Measurements from ENCODE around the gene SYNDIG1. TPM values are rescaled to one million over a fixed set of nuclear protein-coding genes. Genes with fewer than 3 reads are reported as not detected.

Gene SYNDIG1
- total and polyA plus RNA-seq, 2 experiments from 2014 or later, result 1.7 to 2.4 TPM

DNA sequence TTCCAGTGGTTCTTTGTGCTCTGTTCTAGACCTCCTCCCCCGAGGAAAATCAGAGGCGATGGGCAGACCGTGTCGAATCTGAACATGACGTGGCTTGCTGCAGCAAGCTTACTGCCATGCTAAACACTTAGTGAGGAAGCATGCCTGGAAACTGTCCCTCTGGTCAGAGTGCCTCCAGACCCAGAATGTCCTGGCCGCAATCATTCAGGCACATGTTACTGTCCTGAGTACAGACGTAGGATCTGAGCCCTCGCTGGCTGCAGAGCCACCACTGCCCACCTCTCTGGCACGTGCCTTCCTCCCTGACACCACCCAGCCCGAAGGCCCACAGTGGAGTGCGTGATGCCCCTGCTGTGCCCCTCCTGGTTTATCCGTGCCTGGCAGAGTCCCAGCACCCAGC, 163.6 kb downstream of the SYNDIG1 start:
- TF ChIP-seq, protein P1, sequence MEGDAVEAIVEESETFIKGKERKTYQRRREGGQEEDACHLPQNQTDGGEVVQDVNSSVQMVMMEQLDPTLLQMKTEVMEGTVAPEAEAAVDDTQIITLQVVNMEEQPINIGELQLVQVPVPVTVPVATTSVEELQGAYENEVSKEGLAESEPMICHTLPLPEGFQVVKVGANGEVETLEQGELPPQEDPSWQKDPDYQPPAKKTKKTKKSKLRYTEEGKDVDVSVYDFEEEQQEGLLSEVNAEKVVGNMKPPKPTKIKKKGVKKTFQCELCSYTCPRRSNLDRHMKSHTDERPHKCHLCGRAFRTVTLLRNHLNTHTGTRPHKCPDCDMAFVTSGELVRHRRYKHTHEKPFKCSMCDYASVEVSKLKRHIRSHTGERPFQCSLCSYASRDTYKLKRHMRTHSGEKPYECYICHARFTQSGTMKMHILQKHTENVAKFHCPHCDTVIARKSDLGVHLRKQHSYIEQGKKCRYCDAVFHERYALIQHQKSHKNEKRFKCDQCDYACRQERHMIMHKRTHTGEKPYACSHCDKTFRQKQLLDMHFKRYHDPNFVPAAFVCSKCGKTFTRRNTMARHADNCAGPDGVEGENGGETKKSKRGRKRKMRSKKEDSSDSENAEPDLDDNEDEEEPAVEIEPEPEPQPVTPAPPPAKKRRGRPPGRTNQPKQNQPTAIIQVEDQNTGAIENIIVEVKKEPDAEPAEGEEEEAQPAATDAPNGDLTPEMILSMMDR (IDR thresholded peaks at IDR 0.05; ENCODE audit: low read depth, low read length), result no peak
- Histone ChIP-seq H3K4me3 (no peak overlapping the region), H3K36me3 (no peaks in the 10 kb centered on the region), H3K4me1 (ENCODE audit: low read depth) (peaks cover 5% of the 10 kb centered on the region), H3K9me3 (ENCODE audit: low read depth) (no peaks in the 10 kb centered on the region), H3K27ac (no peak overlapping the region), H3K27me3 (no peaks in the 10 kb centered on the region)
- DNase-seq (ENCODE audit: low read depth in 1 of 2, low spot score in 1 of 2), result no peak

DNA sequence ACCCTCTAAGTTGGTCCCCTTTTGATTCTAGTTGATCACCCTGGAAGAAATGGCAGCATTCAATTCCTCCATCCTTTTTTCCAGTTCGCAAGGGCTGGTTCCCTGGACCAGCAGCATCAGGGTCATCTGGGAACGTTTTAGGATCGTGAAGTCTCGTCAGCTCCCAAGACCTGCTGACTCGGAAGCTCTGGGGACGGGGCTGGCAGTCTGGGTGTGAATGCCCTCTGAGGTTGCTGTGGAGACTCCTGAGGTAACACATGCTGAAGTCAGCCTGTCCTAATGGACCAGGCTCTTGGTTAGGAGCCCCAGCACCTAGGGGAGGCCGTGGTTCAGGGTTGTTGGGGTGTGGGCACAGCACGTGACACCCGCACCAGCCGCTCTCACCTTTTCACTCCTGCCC, 164.1 kb downstream of the SYNDIG1 start:
- no peak for DNase-seq (ENCODE audit: low read depth in 1 of 2, low spot score in 1 of 2)
- Histone ChIP-seq H3K27ac (no peak overlapping the region), H3K27me3 (no peaks in the 10 kb centered on the region), H3K4me3 (no peak overlapping the region), H3K36me3 (no peaks in the 10 kb centered on the region), H3K9me3 (ENCODE audit: low read depth) (no peaks in the 10 kb centered on the region), H3K4me1 (ENCODE audit: low read depth) (peaks cover 5% of the 10 kb centered on the region)
- TF ChIP-seq, protein P1 (IDR thresholded peaks at IDR 0.05; ENCODE audit: low read depth, low read length), result no peak

DNA sequence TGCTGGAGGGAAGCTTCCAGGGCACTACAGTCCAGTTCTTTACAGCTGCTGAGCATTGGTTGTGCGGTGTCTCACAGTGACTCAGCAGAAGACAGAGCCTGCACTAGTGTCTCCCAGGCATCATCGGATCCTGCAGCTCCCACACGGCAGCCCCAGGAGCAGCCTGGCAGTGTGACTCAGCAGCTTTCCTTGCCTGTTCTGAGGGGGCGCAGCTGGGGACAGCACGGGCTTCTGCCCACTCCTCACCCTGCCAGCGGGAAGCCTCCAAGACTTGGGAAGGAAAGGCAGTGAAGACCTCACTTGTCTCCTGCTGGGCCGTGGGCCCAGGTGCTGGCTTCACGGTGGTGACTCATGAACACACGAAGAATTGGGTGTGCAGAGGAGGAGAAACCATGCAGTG, 165.4 kb downstream of the SYNDIG1 start:
- TF ChIP-seq, protein P1 (IDR thresholded peaks at IDR 0.05; ENCODE audit: low read depth, low read length), result no peak
- H3K4me1 ChIP-seq (ENCODE audit: low read depth), result no peaks in the 10 kb centered on the region
- H3K36me3 ChIP-seq, result no peaks in the 10 kb centered on the region
- DNase-seq (ENCODE audit: low read depth in 1 of 2, low spot score in 1 of 2), result peak; percentile 31 to 86
- H3K27me3 ChIP-seq, result no peaks in the 10 kb centered on the region
- H3K4me3 ChIP-seq, result no peak overlapping the region
- H3K27ac ChIP-seq, result no peak overlapping the region
- no peaks in the 10 kb centered on the region for H3K9me3 ChIP-seq (ENCODE audit: low read depth)

DNA sequence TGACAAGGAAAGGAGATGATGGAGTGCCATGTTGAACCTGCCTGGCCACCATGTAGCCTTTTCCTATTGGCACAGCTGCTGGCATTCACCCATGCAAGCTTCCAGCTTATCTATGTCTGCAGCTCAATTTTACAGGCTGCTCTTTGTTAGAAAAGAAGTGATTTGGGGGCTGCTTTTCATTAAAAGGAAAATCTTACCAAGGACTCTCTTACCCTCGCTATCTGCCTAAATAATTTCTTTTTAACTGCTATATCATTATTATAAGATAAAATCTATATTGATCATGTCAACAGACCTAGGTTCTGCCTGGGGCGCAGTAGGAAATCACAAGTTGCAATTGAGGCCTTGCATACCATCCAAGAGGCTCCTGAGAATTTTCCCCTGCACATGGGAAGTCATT, 167.2 kb downstream of the SYNDIG1 start:
- Histone ChIP-seq H3K4me3 (no peak overlapping the region), H3K4me1 (ENCODE audit: low read depth) (no peaks in the 10 kb centered on the region), H3K9me3 (ENCODE audit: low read depth) (no peaks in the 10 kb centered on the region), H3K27ac (no peak overlapping the region), H3K27me3 (no peaks in the 10 kb centered on the region), H3K36me3 (no peaks in the 10 kb centered on the region)
- TF ChIP-seq, protein P1 (IDR thresholded peaks at IDR 0.05; ENCODE audit: low read depth, low read length), result no peak
- DNase-seq (ENCODE audit: low read depth in 1 of 2, low spot score in 1 of 2), result no peak

DNA sequence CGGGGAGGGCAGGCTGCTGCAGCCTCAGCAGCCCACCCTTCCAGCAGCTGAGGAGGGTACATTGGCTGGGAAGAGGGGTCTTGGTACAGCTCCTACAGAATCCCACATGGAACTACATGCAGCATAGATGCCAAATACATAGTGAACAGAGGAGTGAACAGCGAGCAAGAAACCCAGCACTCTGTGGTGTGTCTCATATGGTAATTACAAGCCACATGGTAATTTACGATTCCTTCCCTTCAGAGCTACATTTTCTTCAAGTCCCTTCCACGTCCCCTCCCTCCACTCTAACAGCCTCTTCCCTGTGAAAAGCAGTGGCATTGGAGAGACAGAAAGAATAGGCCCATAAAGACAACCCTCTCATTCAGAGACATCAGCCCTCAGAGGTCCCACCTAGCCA, 167.7 kb downstream of the SYNDIG1 start:
- no peak overlapping the region for H3K4me3 ChIP-seq
- H3K4me1 ChIP-seq (ENCODE audit: low read depth), result no peaks in the 10 kb centered on the region
- H3K27ac ChIP-seq, result no peak overlapping the region
- DNase-seq (ENCODE audit: low read depth in 1 of 2, low spot score in 1 of 2), result no peak
- H3K36me3 ChIP-seq, result no peaks in the 10 kb centered on the region
- TF ChIP-seq, protein P1 (IDR thresholded peaks at IDR 0.05; ENCODE audit: low read depth, low read length), result no peak
- no peaks in the 10 kb centered on the region for H3K9me3 ChIP-seq (ENCODE audit: low read depth)
- no peaks in the 10 kb centered on the region for H3K27me3 ChIP-seq

DNA sequence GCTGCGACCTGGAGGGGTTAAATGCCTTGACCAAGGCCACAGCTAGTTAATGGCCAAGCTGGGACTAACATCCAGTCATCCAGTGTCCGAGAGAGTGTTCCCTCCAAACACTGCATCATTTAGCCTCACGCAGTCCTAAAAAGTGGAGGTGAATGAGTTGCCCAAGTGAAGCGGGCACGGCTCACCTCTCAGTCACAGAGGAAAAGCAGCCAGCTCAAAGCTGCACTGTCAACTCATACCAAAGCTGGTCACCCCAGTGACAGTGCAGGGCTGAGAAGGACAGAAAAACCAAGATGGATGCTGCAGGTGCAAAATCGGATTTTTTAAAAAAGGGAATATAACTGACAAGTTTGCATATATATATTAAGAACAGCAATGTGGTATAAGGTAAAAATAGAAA, 168.5 kb downstream of the SYNDIG1 start:
- H3K27me3 ChIP-seq, result no peaks in the 10 kb centered on the region
- no peak for DNase-seq (ENCODE audit: low read depth in 1 of 2, low spot score in 1 of 2)
- peaks cover under 1% of the 10 kb centered on the region for H3K9me3 ChIP-seq (ENCODE audit: low read depth)
- no peak overlapping the region for H3K27ac ChIP-seq
- no peak overlapping the region for H3K4me3 ChIP-seq
- H3K36me3 ChIP-seq, result no peaks in the 10 kb centered on the region
- no peaks in the 10 kb centered on the region for H3K4me1 ChIP-seq (ENCODE audit: low read depth)
- TF ChIP-seq, protein P1 (IDR thresholded peaks at IDR 0.05; ENCODE audit: low read depth, low read length), result no peak

Data from cardiac muscle cell (in vitro differentiated cells and primary cell).